Neural progenitor cell (in vitro differentiated cells): Measurements from ENCODE around the gene GRID1. TPM values are rescaled to one million over a fixed set of nuclear protein-coding genes. Genes with fewer than 3 reads are reported as not detected.

Source experiments
- DNase-seq: peaks from one replicate; pipeline ENCODE4 v3.0.0-alpha.2; 2016; ENCODE audit warnings: low spot score
- H2AFZ ChIP-seq: fragments of 200-600 bp; sonication (generic); replicated peaks from 2 replicates; pipeline ENCODE4 v1.6.1; 2016; ENCODE audit warnings: antibody characterized with exemption
- H3F3A ChIP-seq: fragments of 200-600 bp; sonication (generic); 2 replicates; pipeline ENCODE4 v1.6.1; 2016; ENCODE audit warnings: antibody characterized with exemption, low read depth
- H3K27ac ChIP-seq: fragments of 200-600 bp; sonication (generic); 2 replicates; pipeline ENCODE4 v1.5.1; 2016; ENCODE audit warnings: mild to moderate bottlenecking
- H3K27me3 ChIP-seq: fragments of 200-600 bp; sonication (generic); 2 replicates; pipeline ENCODE4 v1.6.1; 2016; ENCODE audit warnings: mild to moderate bottlenecking, moderate library complexity
- H3K36me3 ChIP-seq: fragments of 200-600 bp; sonication (generic); 2 replicates; pipeline ENCODE4 v1.5.1; 2016
- H3K4me1 ChIP-seq: fragments of 200-600 bp; sonication (generic); 2 replicates; pipeline ENCODE4 v1.6.1; 2016; ENCODE audit warnings: mixed run types
- H3K4me2 ChIP-seq: fragments of 200-600 bp; sonication (generic); 2 replicates; pipeline ENCODE4 v1.6.1; 2016
- H3K4me3 ChIP-seq: fragments of 200-600 bp; sonication (generic); 2 replicates; pipeline ENCODE4 v1.5.1; 2016
- H3K79me2 ChIP-seq: fragments of 200-600 bp; sonication (generic); 2 replicates; pipeline ENCODE4 v1.6.1; 2016; ENCODE audit warnings: low read depth
- H3K9ac ChIP-seq: fragments of 200-600 bp; sonication (generic); 2 replicates; pipeline ENCODE4 v1.6.1; 2016
- H3K9me3 ChIP-seq: fragments of 200-600 bp; sonication (generic); 2 replicates; pipeline ENCODE4 v1.5.1; 2016; ENCODE audit warnings: low read depth
- H4K20me1 ChIP-seq: fragments of 200-600 bp; sonication (generic); 2 replicates; pipeline ENCODE4 v1.6.1; 2016; ENCODE audit warnings: low read depth
- H3K27ac Mint-ChIP-seq: 3 replicates; pipeline ENCODE4 v1.8.0; 2021; ENCODE audit warnings: mixed read lengths
- H3K27me3 Mint-ChIP-seq: 2 replicates; pipeline ENCODE4 v1.8.0; 2022; ENCODE audit warnings: low read depth, mild to moderate bottlenecking, inconsistent platforms, moderate library complexity, mixed read lengths; ENCODE audit not compliant: insufficient read depth
- H3K36me3 Mint-ChIP-seq: 3 replicates; pipeline ENCODE4 v1.8.0; 2021; ENCODE audit warnings: mixed read lengths
- H3K4me1 Mint-ChIP-seq: 3 replicates; pipeline ENCODE4 v1.8.0; 2021; ENCODE audit warnings: mixed read lengths
- H3K4me3 Mint-ChIP-seq: 3 replicates; pipeline ENCODE4 v1.8.0; 2021; ENCODE audit warnings: mild to moderate bottlenecking, moderate library complexity, mixed read lengths
- H3K9me3 Mint-ChIP-seq: 3 replicates; pipeline ENCODE4 v1.8.0; 2020; ENCODE audit warnings: mixed read lengths
- EZH2 ChIP-seq: fragments of 200-600 bp; sonication (generic); IDR thresholded peaks from 2 replicates; pipeline ENCODE4 v1.6.1; 2017; ENCODE audit warnings: antibody characterized with exemption, mild to moderate bottlenecking, moderate library complexity
- EZH2phosphoT487 ChIP-seq: fragments of 200-600 bp; sonication (generic); IDR thresholded peaks from 2 replicates; pipeline ENCODE4 v1.6.1; 2017; ENCODE audit warnings: antibody characterized with exemption
- total RNA-seq: library from RNA; depleted of rRNA; stranded (reverse); fragments of >200 nt; gene quantifications from 2 replicates; pipeline ENCODE4 v1.2.3, GENCODE V29; 2015; ENCODE audit warnings: low replicate concordance
- TF ChIP-seq, protein P1 (sequence below): fragments of 200-600 bp; sonication (generic); IDR thresholded peaks from 2 replicates; pipeline ENCODE4 v1.5.1; 2017; ENCODE audit warnings: antibody characterized with exemption, mild to moderate bottlenecking

The GRID1 gene
- total RNA-seq, 1 donor from 2014 or later, result not detected

GRCh38 chr10:86350897-86351296, 15.7 kb downstream of the GRID1 start:
- H3K4me3 ChIP-seq, result no peak overlapping the region
- no peak overlapping the region for H3K27ac ChIP-seq
- DNase-seq, result peak; percentile 9
- no peak overlapping the region for H3K9ac ChIP-seq
- H3K9me3 Mint-ChIP-seq, result no peaks in the 10 kb centered on the region
- TF ChIP-seq EZH2, result no peak
- no peak for TF ChIP-seq EZH2phosphoT487
- TF ChIP-seq, protein P1, sequence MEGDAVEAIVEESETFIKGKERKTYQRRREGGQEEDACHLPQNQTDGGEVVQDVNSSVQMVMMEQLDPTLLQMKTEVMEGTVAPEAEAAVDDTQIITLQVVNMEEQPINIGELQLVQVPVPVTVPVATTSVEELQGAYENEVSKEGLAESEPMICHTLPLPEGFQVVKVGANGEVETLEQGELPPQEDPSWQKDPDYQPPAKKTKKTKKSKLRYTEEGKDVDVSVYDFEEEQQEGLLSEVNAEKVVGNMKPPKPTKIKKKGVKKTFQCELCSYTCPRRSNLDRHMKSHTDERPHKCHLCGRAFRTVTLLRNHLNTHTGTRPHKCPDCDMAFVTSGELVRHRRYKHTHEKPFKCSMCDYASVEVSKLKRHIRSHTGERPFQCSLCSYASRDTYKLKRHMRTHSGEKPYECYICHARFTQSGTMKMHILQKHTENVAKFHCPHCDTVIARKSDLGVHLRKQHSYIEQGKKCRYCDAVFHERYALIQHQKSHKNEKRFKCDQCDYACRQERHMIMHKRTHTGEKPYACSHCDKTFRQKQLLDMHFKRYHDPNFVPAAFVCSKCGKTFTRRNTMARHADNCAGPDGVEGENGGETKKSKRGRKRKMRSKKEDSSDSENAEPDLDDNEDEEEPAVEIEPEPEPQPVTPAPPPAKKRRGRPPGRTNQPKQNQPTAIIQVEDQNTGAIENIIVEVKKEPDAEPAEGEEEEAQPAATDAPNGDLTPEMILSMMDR, result no peak
- no peaks in the 10 kb centered on the region for H3K9me3 ChIP-seq
- peak overlapping the region; percentile 33 for H3K27ac Mint-ChIP-seq
- no peak overlapping the region for H2AFZ ChIP-seq
- no peaks in the 10 kb centered on the region for H3K36me3 ChIP-seq
- no peaks in the 10 kb centered on the region for H3K79me2 ChIP-seq
- H4K20me1 ChIP-seq, result peaks cover 8% of the 10 kb centered on the region
- no peaks in the 10 kb centered on the region for H3K27me3 ChIP-seq
- no peaks in the 10 kb centered on the region for H3K36me3 Mint-ChIP-seq
- no peak overlapping the region for H3K4me3 Mint-ChIP-seq
- H3K27me3 Mint-ChIP-seq, result peaks cover 4% of the 10 kb centered on the region
- peaks cover 4% of the 10 kb centered on the region for H3F3A ChIP-seq
- no peak overlapping the region for H3K4me2 ChIP-seq
- H3K4me1 ChIP-seq, result peaks cover 17% of the 10 kb centered on the region
- H3K4me1 Mint-ChIP-seq, result peaks cover 21% of the 10 kb centered on the region

GRCh38 chr10:86349940-86350630, 16.5 kb downstream of the GRID1 start:
- Mint-ChIP-seq H3K36me3 (no peaks in the 10 kb centered on the region), H3K9me3 (no peaks in the 10 kb centered on the region), H3K27me3 (peaks cover 2% of the 10 kb centered on the region), H3K27ac (no peak overlapping the region), H3K4me3 (no peak overlapping the region), H3K4me1 (peaks cover 24% of the 10 kb centered on the region)
- Histone ChIP-seq H3K9ac (no peak overlapping the region), H3K4me2 (no peak overlapping the region), H3K4me3 (no peak overlapping the region), H2AFZ (no peak overlapping the region), H3K36me3 (no peaks in the 10 kb centered on the region), H3K27me3 (no peaks in the 10 kb centered on the region), H4K20me1 (peaks cover 9% of the 10 kb centered on the region), H3K4me1 (peaks cover 19% of the 10 kb centered on the region), H3K9me3 (no peaks in the 10 kb centered on the region), H3K27ac (no peak overlapping the region), H3F3A (peaks cover 4% of the 10 kb centered on the region), H3K79me2 (no peaks in the 10 kb centered on the region)
- TF ChIP-seq, protein P1, result no peak
- TF ChIP-seq EZH2 (no peak), EZH2phosphoT487 (no peak)
- no peak for DNase-seq

- H3K27me3 ChIP-seq, result no peaks in the 10 kb centered on the region
- H3K9me3 Mint-ChIP-seq, result no peaks in the 10 kb centered on the region
- H3K4me1 ChIP-seq, result peaks cover 19% of the 10 kb centered on the region
- H3K36me3 ChIP-seq, result no peaks in the 10 kb centered on the region
- H3K9me3 ChIP-seq, result no peaks in the 10 kb centered on the region
- peaks cover 4% of the 10 kb centered on the region for H3F3A ChIP-seq
- no peak overlapping the region for H3K9ac ChIP-seq
- H3K27ac ChIP-seq, result no peak overlapping the region
- TF ChIP-seq, protein P1, result peak; percentile 78
- no peak for TF ChIP-seq EZH2
- H2AFZ ChIP-seq, result no peak overlapping the region
- peaks cover 2% of the 10 kb centered on the region for H3K27me3 Mint-ChIP-seq
- no peak overlapping the region for H3K27ac Mint-ChIP-seq
- H3K4me3 Mint-ChIP-seq, result no peak overlapping the region
- peak; percentile 79 for DNase-seq
- peaks cover 24% of the 10 kb centered on the region for H3K4me1 Mint-ChIP-seq
- no peak overlapping the region for H3K4me2 ChIP-seq
- no peaks in the 10 kb centered on the region for H3K36me3 Mint-ChIP-seq
- H4K20me1 ChIP-seq, result peaks cover 9% of the 10 kb centered on the region
- H3K79me2 ChIP-seq, result no peaks in the 10 kb centered on the region
- no peak overlapping the region for H3K4me3 ChIP-seq
These were observed 17.1 kb downstream of the GRID1 start for GRCh38 chr10:86349474-86349873.
